K562 (cell line): ENCODE results near the gene C3orf80. TPM values are rescaled to one million over a fixed set of nuclear protein-coding genes. Genes with fewer than 3 reads are reported as not detected.

Source experiments
- ATAC-seq: fragments of 200-7000 bp; cut with Tn5 transposase; 3 replicates; pipeline ENCODE4 v1.9.1; 2020; ENCODE audit warnings: moderate library complexity
- BruUV-seq: library from RNA; stranded (reverse); fragments of 400-500 nt; replicated peaks from 2 replicates; lab custom pipeline; 2021; lab: Mats Ljungman, UMichigan
- CTCF ChIA-PET: fragments of 300-600 bp; formaldehyde crosslinking; extraction: SDS; loops from one replicate; lab custom pipeline; 2021; ENCODE audit warnings: low intra/inter-chr PET ratio; lab: Yijun Ruan, JAX
- POLR2A ChIA-PET: fragments of 300-600, 350-650 bp; sonication (Branson Sonifier 250); formaldehyde crosslinking; extraction: SDS; loops from one replicate; lab custom pipeline; 2021; ENCODE audit warnings: antibody characterized with exemption, inconsistent platforms; lab: Yijun Ruan, JAX
- DNase-seq, 4 experiments: peaks; one replicate each; pipeline versions ENCODE4 v3.0.0 to v3.0.0-alpha.2; 2011 to 2018; ENCODE audit warnings: low spot score in 3 of 4, mixed read lengths in 3 of 4; ENCODE audit errors: extremely low read depth in 1 of 4
- FAIRE-seq: peaks from 2 replicates; lab custom pipeline; 2011; peaks lifted over from hg19 to GRCh38; lab: Jason Lieb, UNC
- H2AFZ ChIP-seq: 2 replicates; pipeline ENCODE4 v1.6.0; 2011; ENCODE audit warnings: low read depth, low read length, control low read depth, inconsistent platforms
- H3K27ac ChIP-seq: fragments of 200-600 bp; 3 replicates; pipeline ENCODE4 v1.8.0; 2011; ENCODE audit warnings: low read depth, mild to moderate bottlenecking, control low read depth, inconsistent platforms, low read length, moderate library complexity, mixed read lengths; ENCODE audit errors: extremely low read depth
- H3K27me3 ChIP-seq, 2 experiments: fragments of 300-600 bp in 1 of 2; 2 replicates in 1 of 2; 3 replicates in 1 of 2; pipeline versions ENCODE4 v1.6.0 to v1.8.0; 2011; ENCODE audit warnings: inconsistent platforms in 2 of 2, low read length in 2 of 2, mild to moderate bottlenecking in 1 of 2, mixed read lengths in 1 of 2, moderate library complexity in 1 of 2; ENCODE audit not compliant: control insufficient read depth in 2 of 2, insufficient read depth in 2 of 2
- H3K36me3 ChIP-seq: fragments of 300-600 bp; 3 replicates; pipeline ENCODE4 v1.8.0; 2011; ENCODE audit warnings: mild to moderate bottlenecking, low read length, inconsistent platforms; ENCODE audit not compliant: control insufficient read depth, insufficient read depth
- H3K4me1 ChIP-seq, 2 experiments: fragments of 200-600 bp in 1 of 2; replicated peaks in 1 of 2; 2 replicates in 1 of 2; 3 replicates in 1 of 2; pipeline versions ENCODE4 v1.5.1 to v1.8.0; 2011; ENCODE audit warnings: inconsistent platforms in 2 of 2, low read length in 2 of 2, mild to moderate bottlenecking in 1 of 2, mixed read lengths in 1 of 2, moderate library complexity in 1 of 2; ENCODE audit not compliant: control insufficient read depth in 2 of 2, insufficient read depth in 2 of 2
- H3K4me2 ChIP-seq: 2 replicates; pipeline ENCODE4 v1.6.1; 2011; ENCODE audit warnings: low read length, control low read depth, inconsistent platforms, mixed read lengths; ENCODE audit not compliant: insufficient read depth
- H3K4me3 ChIP-seq: fragments of 200-600 bp; sonication (generic), shearing (Covaris generic); 2 replicates; pipeline ENCODE4 v1.5.1; 2016; ENCODE audit warnings: control low read depth, inconsistent platforms
- H3K79me2 ChIP-seq: fragments of 200-600 bp; 3 replicates; pipeline ENCODE4 v1.8.0; 2011; ENCODE audit warnings: low read length, inconsistent platforms; ENCODE audit not compliant: control insufficient read depth, insufficient read depth
- H3K9ac ChIP-seq, 2 experiments: 2 replicates each; pipeline versions ENCODE4 v1.6.0 to v1.6.1; 2011; ENCODE audit warnings: low read depth in 2 of 2, low read length in 2 of 2, control low read depth in 1 of 2, inconsistent platforms in 1 of 2, mild to moderate bottlenecking in 1 of 2, mixed read lengths in 1 of 2; ENCODE audit not compliant: insufficient read depth in 1 of 2
- H3K9me1 ChIP-seq: one replicate; pipeline ENCODE4 v1.6.0; 2011; ENCODE audit warnings: inconsistent platforms, mild to moderate bottlenecking, low read length, moderate library complexity; ENCODE audit not compliant: control insufficient read depth, insufficient read depth
- H3K9me3 ChIP-seq: replicated peaks from 2 replicates; pipeline ENCODE4 v1.5.1; 2011; ENCODE audit warnings: low read depth, low read length, inconsistent platforms; ENCODE audit not compliant: control insufficient read depth, insufficient read depth
- H4K20me1 ChIP-seq: replicated peaks from 2 replicates; pipeline ENCODE4 v1.6.1; 2011; ENCODE audit warnings: low read length, inconsistent platforms, mixed read lengths; ENCODE audit not compliant: control insufficient read depth, insufficient read depth
- CREB1 ChIP-seq, 2 experiments: sonication (generic) in 1 of 2; formaldehyde crosslinking in 1 of 2; IDR thresholded peaks; 2 replicates each; pipeline versions ENCODE4 v1.6.1 to v1.8.0; 2012 to 2022; ENCODE audit warnings: inconsistent platforms in 1 of 2, mild to moderate bottlenecking in 1 of 2, missing genetic modification reagents in 1 of 2, moderate library complexity in 1 of 2
- ETS2 ChIP-seq: IDR thresholded peaks from 2 replicates; pipeline ENCODE4 v1.6.1; 2016; ENCODE audit warnings: borderline replicate concordance, missing genetic modification characterization, mild to moderate bottlenecking, moderate library complexity, missing compliant biosample characterization; ENCODE audit not compliant: poor library complexity, severe bottlenecking
- MCM7 ChIP-seq, 2 experiments: fragments of 450-650 bp; IDR thresholded peaks; 2 replicates each; pipeline ENCODE4 v1.6.1; 2016 to 2018
- TFAM ChIP-seq: fragments of 250-450 bp; sonication (Bioruptor Pico); conservative IDR thresholded peaks from 2 replicates; pipeline ENCODE4 v1.5.0; 2021; ENCODE audit warnings: mild to moderate bottlenecking, moderate library complexity
- ZBTB17 ChIP-seq: fragments of 450-650 bp; formaldehyde crosslinking; IDR thresholded peaks from 2 replicates; pipeline ENCODE4 v1.4.0; 2020; ENCODE audit warnings: mild to moderate bottlenecking
- ZNF668 ChIP-seq: fragments of 250-450 bp; sonication (Bioruptor Pico); IDR thresholded peaks from 2 replicates; pipeline ENCODE4 v1.8.0; 2022; ENCODE audit warnings: mild to moderate bottlenecking, inconsistent platforms
- ZNF717 ChIP-seq: fragments of 250-450 bp; sonication (Bioruptor Pico); IDR thresholded peaks from 2 replicates; pipeline ENCODE4 v1.5.0; 2021
- WGBS: fragments of 100-300 bp; shearing (Covaris generic); methylation state at CpG from one replicate; pipeline ENCODE4 v1.1.6; 2016; ENCODE audit warnings: low coverage, mixed read lengths; ENCODE audit not compliant: insufficient coverage; ENCODE audit errors: missing lambda C conversion rate; 5-methylcytosine and 5-hydroxymethylcytosine counted together
- in situ Hi-C: fragments of 300-500 bp; cut with MboI; formaldehyde crosslinking; loops from 4 replicates; pipeline ENCODE4 v1.15.0; 2018; ENCODE audit warnings: inconsistent platforms, mixed read lengths
- intact Hi-C: fragments of 100-400 bp; cut with micrococcal nuclease; formaldehyde crosslinking; loops from 2 replicates; pipeline ENCODE4 v1.14.2; 2022
- polyA plus RNA-seq, 8 experiments: library from polyadenylated mRNA; depleted of rRNA in 4 of 8; stranded (reverse) in 5 of 8; unstranded in 3 of 8; fragments of >200 nt; fragmentation: Nextera tagmentation in 2 of 8; fragmentation: Illumina TruSeq in 1 of 8; extraction: Ambion mirVana in 2 of 8; extraction: Trizol in 1 of 8; gene quantifications; 2 replicates each; pipeline versions ENCODE4 v1.2.1 to v1.2.3, GENCODE V29; 2011 to 2014; ENCODE audit warnings: inconsistent platforms in 1 of 8, missing spikeins in 1 of 8
- total RNA-seq, 7 experiments: library from RNA; depleted of rRNA in 6 of 7; stranded (reverse); fragments of >200 nt in 6 of 7; fragmentation: Illumina TruSeq in 2 of 7; extraction: Trizol in 2 of 7; gene quantifications; 2 replicates each; pipeline versions ENCODE4 v1.2.1 to v1.2.3, GENCODE V29; 2011 to 2021; ENCODE audit warnings: low replicate concordance in 1 of 7
- TF ChIP-seq, protein P1 (sequence below): fragments of 250-450 bp; sonication (Bioruptor Pico); IDR thresholded peaks from 2 replicates; pipeline ENCODE4 v1.8.0; 2021; ENCODE audit warnings: mild to moderate bottlenecking, moderate library complexity

Gene C3orf80
- total and polyA plus RNA-seq, 9 of the 15 experiments (the other 6 are each of a cell fraction or from before 2014, with no cell fraction given) = 0.03 to 0.75 (median 0.07) TPM

DNA sequence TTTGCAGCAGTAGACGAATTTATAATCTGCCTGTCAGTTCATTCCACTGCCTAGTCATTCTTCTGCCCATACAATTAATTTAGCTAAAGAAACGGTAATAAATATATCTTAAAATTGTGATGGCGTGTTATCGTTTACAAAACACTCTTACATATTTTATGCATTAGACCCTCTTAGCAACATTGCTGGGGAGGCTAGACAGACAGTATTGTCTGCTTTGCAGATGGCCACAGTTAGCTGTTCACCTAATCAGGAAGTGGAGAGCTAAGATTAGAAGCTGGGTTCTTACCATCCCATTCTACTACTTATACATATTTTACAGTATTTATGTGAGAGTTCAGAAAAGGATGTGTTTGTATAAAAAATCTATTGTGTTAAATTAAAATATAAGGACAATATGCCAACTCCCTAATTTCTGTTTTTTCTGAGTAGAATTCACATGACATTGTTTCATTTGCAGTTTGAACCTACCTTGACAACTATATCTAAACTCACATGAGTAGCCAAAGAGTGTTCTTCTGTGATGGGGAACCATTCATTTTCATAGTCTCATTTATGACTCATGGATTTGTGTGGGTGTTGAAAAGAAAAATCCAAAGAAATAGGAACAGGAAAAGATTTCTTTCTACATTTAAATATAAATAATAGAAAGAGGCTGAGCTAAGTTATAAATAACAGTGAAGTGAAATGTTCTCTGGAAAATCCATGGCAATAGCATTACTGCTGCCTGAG is 41.7 kb upstream of the C3orf80 start:
- ATAC-seq (no peak), FAIRE-seq (no peak), DNase-seq (no peak)
- Histone ChIP-seq H3K9ac (no peak overlapping the region), H3K9me1 (no peaks in the 10 kb centered on the region), H3K36me3 (no peaks in the 10 kb centered on the region), H3K9me3 (no peaks in the 10 kb centered on the region), H3K27me3 (peaks cover 2 to 5% of the 10 kb centered on the region in 2 experiments; a peak in 3 of 5 replicates), H3K4me2 (no peak overlapping the region), H3K4me3 (no peak overlapping the region), H3K27ac (no peak overlapping the region), H2AFZ (no peak overlapping the region), H4K20me1 (no peaks in the 10 kb centered on the region), H3K79me2 (no peaks in the 10 kb centered on the region), H3K4me1 (no peaks in the 10 kb centered on the region)
- no peak for TF ChIP-seq MCM7 (IDR thresholded peaks at IDR 0.05)
- TF ChIP-seq TFAM (CRISPR knock-in tag) = no peak
- no peak for TF ChIP-seq ZBTB17
- TF ChIP-seq CREB1 (IDR thresholded peaks at IDR 0.05) = no peak
- no peak for TF ChIP-seq CREB1 (CRISPR knock-in tag; IDR thresholded peaks at IDR 0.05)
- TF ChIP-seq ZNF717 = no peak
- TF ChIP-seq, protein P1, sequence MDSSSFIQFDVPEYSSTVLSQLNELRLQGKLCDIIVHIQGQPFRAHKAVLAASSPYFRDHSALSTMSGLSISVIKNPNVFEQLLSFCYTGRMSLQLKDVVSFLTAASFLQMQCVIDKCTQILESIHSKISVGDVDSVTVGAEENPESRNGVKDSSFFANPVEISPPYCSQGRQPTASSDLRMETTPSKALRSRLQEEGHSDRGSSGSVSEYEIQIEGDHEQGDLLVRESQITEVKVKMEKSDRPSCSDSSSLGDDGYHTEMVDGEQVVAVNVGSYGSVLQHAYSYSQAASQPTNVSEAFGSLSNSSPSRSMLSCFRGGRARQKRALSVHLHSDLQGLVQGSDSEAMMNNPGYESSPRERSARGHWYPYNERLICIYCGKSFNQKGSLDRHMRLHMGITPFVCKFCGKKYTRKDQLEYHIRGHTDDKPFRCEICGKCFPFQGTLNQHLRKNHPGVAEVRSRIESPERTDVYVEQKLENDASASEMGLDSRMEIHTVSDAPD (CRISPR knock-in tag) = no peak
- no peak for TF ChIP-seq ETS2
- no peak for TF ChIP-seq ZNF668 (CRISPR knock-in tag)
- 0% methylated on average over 4 of the region's 4 CpGs for WGBS
- in situ Hi-C loops = no loop called here
- BruUV-seq = no TSS peak
- ChIA-PET POLR2A (no interaction called here), CTCF (no interaction called here)
- intact Hi-C loops = no loop called here
